Choroid plexus epithelial cell (primary cell): Measurements from ENCODE around the gene PLXNC1.
A peak's percentile ranks its signal among the peaks of the same experiment; 100 is the strongest.

Experiments
- DNase-seq: peaks from one replicate; pipeline ENCODE4 v3.0.0-alpha.2; 2010; ENCODE audit warnings: low read depth
- H3K4me3 ChIP-seq: 2 replicates; pipeline ENCODE4 v1.5.1; 2011; ENCODE audit warnings: low read depth, mild to moderate bottlenecking, control low read depth, low read length, moderate library complexity
- TF ChIP-seq, protein P1 (sequence below): conservative IDR thresholded peaks from 2 replicates; pipeline ENCODE4 v1.5.1; 2011; ENCODE audit warnings: low read depth, mild to moderate bottlenecking, control low read depth, inconsistent platforms, low read length, moderate library complexity

PLXNC1 gene

DNA sequence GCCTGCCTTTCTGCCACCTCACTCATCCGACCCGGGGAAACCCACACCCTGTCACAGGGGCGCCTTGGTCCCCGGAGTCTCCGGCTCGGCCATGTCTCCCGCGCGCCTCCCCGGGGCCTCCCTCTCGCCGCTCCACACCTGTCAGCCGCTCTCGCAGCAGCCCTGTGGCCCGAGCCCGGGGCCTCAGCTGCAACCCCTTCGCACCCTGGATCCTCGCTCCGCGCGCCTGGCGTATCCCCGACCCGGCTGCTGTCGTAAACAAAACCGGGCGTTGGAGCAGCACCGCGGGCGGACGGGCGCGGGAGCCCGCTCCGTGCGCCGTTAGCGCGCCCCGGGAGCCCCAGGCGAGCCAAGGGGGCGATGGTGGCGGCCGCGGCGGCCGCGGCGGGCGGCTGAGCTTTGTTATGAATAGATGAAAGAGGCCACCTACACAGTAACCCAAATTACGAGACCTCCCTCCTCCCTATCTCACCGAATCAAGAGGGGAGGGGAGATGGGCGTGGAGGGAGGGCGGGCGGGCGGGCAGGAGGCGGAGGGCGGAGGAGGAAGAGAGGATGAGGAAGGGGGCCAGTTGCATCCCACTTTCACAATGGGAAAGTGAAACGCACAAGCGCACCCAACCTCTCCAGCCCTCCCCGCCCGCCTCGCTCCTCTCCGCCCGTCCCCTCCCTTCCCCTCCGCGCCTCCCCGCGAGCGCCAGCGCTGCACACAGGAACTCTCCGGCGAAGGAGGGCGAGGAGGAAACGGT, at the start of gene PLXNC1:
Gene PLXNC1 (plus strand): TSS at position 587 of the 748 bp plus-strand sequence. CDS start 395 bp downstream, outside the sequence.
- DNase-seq, result peak; percentile 67
- H3K4me3 ChIP-seq, result peak within 1 kb of the TSS; percentile 59
- TF ChIP-seq, protein P1, sequence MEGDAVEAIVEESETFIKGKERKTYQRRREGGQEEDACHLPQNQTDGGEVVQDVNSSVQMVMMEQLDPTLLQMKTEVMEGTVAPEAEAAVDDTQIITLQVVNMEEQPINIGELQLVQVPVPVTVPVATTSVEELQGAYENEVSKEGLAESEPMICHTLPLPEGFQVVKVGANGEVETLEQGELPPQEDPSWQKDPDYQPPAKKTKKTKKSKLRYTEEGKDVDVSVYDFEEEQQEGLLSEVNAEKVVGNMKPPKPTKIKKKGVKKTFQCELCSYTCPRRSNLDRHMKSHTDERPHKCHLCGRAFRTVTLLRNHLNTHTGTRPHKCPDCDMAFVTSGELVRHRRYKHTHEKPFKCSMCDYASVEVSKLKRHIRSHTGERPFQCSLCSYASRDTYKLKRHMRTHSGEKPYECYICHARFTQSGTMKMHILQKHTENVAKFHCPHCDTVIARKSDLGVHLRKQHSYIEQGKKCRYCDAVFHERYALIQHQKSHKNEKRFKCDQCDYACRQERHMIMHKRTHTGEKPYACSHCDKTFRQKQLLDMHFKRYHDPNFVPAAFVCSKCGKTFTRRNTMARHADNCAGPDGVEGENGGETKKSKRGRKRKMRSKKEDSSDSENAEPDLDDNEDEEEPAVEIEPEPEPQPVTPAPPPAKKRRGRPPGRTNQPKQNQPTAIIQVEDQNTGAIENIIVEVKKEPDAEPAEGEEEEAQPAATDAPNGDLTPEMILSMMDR, result no peak

DNA sequence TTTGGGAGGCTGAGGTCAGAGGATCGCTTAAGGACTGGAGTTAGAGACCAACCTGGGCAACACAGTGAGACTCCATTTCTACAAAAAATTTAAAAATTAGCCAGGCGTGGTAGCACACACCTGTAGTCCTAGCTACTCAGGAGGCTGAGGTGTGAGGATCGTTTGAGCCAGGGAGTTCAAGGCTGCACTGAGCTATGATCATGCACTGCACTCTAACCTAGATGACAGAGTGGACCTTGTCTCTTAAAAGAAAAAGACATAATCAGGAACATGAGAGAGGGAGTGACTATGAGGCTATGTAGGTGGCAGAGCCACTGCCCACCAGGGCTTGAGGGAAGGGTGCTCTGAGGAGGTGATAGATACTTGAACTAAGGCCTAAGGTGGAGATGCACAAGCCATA, 49.2 kb upstream of the PLXNC1 start:
- TF ChIP-seq, protein P1, result no peak
- no peak for DNase-seq
- H3K4me3 ChIP-seq, result no peak overlapping the region

DNA sequence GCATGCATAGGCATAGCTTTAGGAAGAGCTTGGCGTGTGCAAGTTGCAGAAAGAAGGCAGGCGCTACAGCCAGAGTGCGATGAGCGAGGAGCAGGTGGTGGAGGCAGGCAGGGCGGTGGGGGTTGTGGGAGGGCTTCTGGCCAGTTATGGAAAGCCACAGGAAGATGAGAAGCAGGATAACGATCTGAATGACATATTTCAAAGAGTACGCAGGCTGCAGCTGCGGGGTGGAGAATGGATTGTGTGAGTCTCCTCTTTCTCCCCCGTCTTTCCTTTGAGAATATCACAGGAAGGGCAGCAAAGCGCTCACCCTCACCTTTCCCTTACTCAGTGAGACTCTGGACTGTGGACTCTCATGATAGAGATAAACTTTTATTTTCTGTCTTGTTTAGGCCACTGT, 48.7 kb upstream of the PLXNC1 start:
- TF ChIP-seq, protein P1, result no peak
- DNase-seq, result no peak
- no peak overlapping the region for H3K4me3 ChIP-seq

DNA sequence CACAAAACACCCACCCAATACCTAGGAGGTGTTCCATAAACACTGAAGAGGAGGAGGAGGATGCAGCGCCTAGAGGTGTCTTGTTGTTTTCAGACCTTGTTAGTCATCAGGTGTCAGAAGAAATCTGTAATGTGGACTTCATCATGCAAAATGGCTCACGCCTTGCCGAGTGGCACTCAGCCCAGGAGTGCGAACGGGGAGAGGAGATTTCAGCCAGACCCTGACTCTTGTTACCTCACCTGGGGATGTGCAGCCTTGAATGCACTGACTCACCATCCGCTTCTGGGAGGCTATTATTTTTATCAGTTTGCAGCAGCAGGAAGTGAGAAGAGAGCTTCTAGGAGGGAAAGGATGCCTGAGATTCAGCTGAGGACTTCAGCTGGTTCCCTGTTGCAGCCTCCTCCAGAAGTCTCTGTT, 48.2 kb upstream of the PLXNC1 start:
- H3K4me3 ChIP-seq, result no peak overlapping the region
- DNase-seq, result peak; percentile 18
- TF ChIP-seq, protein P1, result no peak

DNA sequence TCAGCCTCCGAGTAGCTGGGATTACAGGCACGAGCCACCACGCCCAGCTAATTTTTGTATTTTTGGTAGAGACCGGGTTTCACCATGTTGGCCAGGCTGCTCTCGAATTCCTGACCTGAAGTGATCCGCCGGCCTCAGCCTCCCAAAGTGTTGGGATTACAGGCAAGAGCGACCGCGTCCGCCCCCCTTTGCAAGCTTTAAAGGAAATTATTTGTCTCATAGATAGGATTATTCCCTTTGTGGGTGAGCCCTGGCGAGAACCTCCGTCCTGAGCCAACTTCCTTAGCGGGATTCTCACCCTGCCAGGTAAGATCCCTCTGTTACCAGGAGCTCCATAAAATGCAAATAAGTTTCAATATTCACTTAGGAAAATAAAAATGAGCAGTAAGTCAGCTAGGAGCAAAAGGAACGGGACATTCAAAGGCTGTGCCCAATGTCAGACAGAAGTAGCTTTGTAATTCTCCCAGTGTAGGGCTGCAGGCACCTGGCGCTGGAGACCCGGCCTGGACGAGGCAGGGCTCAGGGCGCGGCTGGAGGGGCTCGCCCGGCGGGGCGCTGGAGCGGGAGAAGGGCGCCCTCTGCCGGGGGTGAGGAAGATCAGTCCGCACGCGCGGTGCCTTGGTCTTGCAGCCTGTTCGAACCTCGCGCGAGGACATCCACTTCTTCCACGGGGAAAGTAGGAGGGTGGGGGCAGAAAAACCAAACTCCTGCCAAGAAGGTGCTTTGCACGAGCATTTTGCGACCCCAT, 47.2 kb upstream of the PLXNC1 start:
- peak overlapping the region; percentile 63 for H3K4me3 ChIP-seq
- DNase-seq, result peak; percentile 74
- TF ChIP-seq, protein P1, result peak; percentile 73

DNA sequence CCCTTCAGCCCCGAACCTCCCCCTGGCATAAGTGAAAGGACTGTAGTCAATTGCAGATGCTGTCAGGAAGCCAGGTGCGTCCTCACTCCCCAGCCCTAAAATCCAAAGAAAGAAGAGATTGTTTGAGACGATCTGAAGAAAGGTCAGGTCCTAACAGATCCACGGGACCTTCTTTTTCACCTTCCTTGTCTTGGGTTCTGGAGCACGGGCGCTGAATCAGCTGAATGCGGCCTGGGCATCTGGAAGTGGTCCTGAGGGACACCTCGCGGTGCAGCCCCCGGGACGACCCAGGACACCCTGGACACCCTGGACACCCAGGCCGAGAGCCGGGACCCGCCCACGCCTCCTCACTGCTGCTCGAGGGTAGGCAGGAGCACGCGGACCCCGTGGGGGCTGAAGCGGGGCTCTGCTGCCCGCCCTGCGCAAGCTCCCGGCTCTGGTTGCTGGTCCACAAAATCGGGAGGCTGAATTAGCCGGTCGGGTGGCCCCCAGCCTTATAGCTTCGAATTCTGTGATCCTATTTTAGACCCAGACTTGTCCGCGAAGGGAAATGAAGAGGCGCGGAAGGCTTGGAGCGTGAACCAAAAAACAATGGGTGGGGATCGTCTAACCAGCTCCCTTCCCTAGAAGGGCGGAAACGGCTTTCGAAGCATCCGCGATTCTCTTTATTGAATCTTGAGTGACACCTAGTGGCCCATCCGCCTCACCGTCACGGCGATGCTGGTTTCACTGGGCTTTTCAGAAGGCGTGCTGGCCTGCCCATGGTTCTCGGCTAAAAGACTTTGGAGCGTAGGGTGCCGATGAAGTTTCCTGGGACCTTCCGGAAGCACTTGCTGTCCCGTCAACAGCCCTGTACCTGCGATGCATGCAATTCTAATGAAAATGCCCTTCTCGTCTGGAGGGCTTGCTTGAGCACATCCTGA, 46.4 kb upstream of the PLXNC1 start:
- H3K4me3 ChIP-seq, result peak overlapping the region; percentile 63
- peak; percentile 88 for DNase-seq
- TF ChIP-seq, protein P1, result peak; percentile 86
